DLD1 (cell line): ENCODE data around the gene HSPB7.
"Not testable (repeated sequence)": the region's sequence is repeated elsewhere in the genome, so short reads cannot be mapped to it uniquely, and the experiment has no call there.

Experiments used
- in situ Hi-C: cut with HindIII; loops from 2 replicates; pipeline ENCODE4 v1.10.0; 2017; ENCODE audit warnings: low sequenced_read_pairs

Gene HSPB7

GRCh38 chr1:16010837-16011236 is 7.0 kb downstream of the HSPB7 start:
- in situ Hi-C loops: no loop called here

GRCh38 chr1:16009678-16010077 is 8.2 kb downstream of the HSPB7 start:
- in situ Hi-C loops: no loop called here

GRCh38 chr1:16009030-16009460 is 8.8 kb downstream of the HSPB7 start:
- in situ Hi-C loops: no loop called here

GRCh38 chr1:16007671-16008341 is 10.0 kb downstream of the HSPB7 start:
- in situ Hi-C loops: no loop called here

GRCh38 chr1:16006552-16007485 is 11.0 kb downstream of the HSPB7 start:
- in situ Hi-C loops: no loop called here

- in situ Hi-C loops: no loop called here
These were observed 11.8 kb downstream of the HSPB7 start for GRCh38 chr1:16006010-16006409.

- in situ Hi-C loops: no loop called here
These were observed 12.2 kb downstream of the HSPB7 start for GRCh38 chr1:16005597-16005996.

GRCh38 chr1:16001274-16001673 is 16.6 kb downstream of the HSPB7 start:
- in situ Hi-C loops: not testable (repeated sequence)

GRCh38 chr1:15998929-15999328 is 18.9 kb downstream of the HSPB7 start:
- in situ Hi-C loops: no loop called here

- in situ Hi-C loops: no loop called here
These were observed 20.1 kb downstream of the HSPB7 start for GRCh38 chr1:15997637-15998280.

- in situ Hi-C loops: no loop called here
These were observed 20.7 kb downstream of the HSPB7 start for GRCh38 chr1:15997076-15997585.

GRCh38 chr1:15994590-15995351 is 23.1 kb downstream of the HSPB7 start:
- in situ Hi-C loops: no loop called here

- in situ Hi-C loops: no loop called here
These were observed 23.8 kb downstream of the HSPB7 start for GRCh38 chr1:15994081-15994480.

GRCh38 chr1:15993666-15994065 is 24.2 kb downstream of the HSPB7 start:
- in situ Hi-C loops: no loop called here

- in situ Hi-C loops: no loop called here
These were observed 25.0 kb downstream of the HSPB7 start for GRCh38 chr1:15992582-15993500.

- in situ Hi-C loops: no loop called here
These were observed 25.7 kb downstream of the HSPB7 start for GRCh38 chr1:15992187-15992553.

- in situ Hi-C loops: no loop called here
These were observed 26.2 kb downstream of the HSPB7 start for GRCh38 chr1:15991427-15992186.

- in situ Hi-C loops: no loop called here
These were observed 28.1 kb downstream of the HSPB7 start for GRCh38 chr1:15989776-15990175.
